ENCODE measurements around the gene GCG.

DNA sequence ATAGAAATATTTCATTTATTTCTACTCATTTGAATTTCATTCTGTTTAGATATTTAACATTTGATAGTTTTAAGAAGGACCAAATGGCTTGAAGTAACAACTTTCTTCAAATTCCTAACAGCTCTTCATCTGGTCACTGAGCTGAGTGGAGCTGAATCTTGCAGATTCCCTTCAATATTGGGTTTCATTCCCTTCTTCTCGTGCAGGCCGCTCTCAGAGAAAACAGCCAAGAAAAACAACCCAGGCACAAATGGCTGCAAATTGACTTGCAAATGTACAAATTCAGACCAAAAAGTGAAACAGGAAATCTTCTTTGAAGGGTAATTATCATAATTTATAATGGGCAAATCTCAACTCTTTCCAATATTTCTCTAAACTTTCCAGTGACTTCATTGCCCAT is 30.3 kb upstream of the GCG start:
- TF ChIP-seq CTCF (tag by site-specific recombination; IDR thresholded peaks at IDR 0.05) (no peak), MEIS1 (CRISPR knock-in tag; IDR thresholded peaks at IDR 0.05; ENCODE audit: borderline replicate concordance) (no peak), ZNF311 (tag by site-specific recombination; IDR thresholded peaks at IDR 0.05; ENCODE audit: borderline replicate concordance) (no peak), ZNF76 (tag by site-specific recombination; IDR thresholded peaks at IDR 0.05; ENCODE audit: borderline replicate concordance, low read depth) (no peak), REST (tag by site-specific recombination; IDR thresholded peaks at IDR 0.05) (no peak), ZNF274 (IDR thresholded peaks at IDR 0.05; ENCODE audit: low read length) (no peak), ZNF274 (tag by site-specific recombination; IDR thresholded peaks at IDR 0.05; ENCODE audit: borderline replicate concordance) (no peak), REPIN1 (tag by site-specific recombination; IDR thresholded peaks at IDR 0.05; ENCODE audit: low read depth) (no peak), WT1 (tag by site-specific recombination; IDR thresholded peaks at IDR 0.05) (no peak), ZNF747 (tag by site-specific recombination; IDR thresholded peaks at IDR 0.05) (no peak), GLIS1 (tag by site-specific recombination; IDR thresholded peaks at IDR 0.05) (no peak), ZFP41 (tag by site-specific recombination; IDR thresholded peaks at IDR 0.05; ENCODE audit: borderline replicate concordance) (no peak)
- TF ChIP-seq, protein P1, sequence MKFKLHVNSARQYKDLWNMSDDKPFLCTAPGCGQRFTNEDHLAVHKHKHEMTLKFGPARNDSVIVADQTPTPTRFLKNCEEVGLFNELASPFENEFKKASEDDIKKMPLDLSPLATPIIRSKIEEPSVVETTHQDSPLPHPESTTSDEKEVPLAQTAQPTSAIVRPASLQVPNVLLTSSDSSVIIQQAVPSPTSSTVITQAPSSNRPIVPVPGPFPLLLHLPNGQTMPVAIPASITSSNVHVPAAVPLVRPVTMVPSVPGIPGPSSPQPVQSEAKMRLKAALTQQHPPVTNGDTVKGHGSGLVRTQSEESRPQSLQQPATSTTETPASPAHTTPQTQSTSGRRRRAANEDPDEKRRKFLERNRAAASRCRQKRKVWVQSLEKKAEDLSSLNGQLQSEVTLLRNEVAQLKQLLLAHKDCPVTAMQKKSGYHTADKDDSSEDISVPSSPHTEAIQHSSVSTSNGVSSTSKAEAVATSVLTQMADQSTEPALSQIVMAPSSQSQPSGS (tag by site-specific recombination; IDR thresholded peaks at IDR 0.05; ENCODE audit: low read depth) = no peak
- TF ChIP-seq, protein P2, sequence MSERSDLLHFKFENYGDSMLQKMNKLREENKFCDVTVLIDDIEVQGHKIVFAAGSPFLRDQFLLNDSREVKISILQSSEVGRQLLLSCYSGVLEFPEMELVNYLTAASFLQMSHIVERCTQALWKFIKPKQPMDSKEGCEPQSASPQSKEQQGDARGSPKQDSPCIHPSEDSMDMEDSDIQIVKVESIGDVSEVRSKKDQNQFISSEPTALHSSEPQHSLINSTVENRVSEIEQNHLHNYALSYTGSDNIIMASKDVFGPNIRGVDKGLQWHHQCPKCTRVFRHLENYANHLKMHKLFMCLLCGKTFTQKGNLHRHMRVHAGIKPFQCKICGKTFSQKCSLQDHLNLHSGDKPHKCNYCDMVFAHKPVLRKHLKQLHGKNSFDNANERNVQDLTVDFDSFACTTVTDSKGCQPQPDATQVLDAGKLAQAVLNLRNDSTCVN (tag by site-specific recombination; optimal IDR thresholded peaks at IDR 0.05) = no peak
